LoVo (cell line): ENCODE measurements around the gene HYDIN.
A peak's percentile ranks its signal among the peaks of the same experiment; 100 is the strongest.
"Not testable (repeated sequence)": the region's sequence is repeated elsewhere in the genome, so short reads cannot be mapped to it uniquely, and the experiment has no call there.

Experiments used
- DNase-seq: peaks from one replicate; pipeline ENCODE4 v3.0.0-alpha.2; 2016; ENCODE audit warnings: low spot score

Gene HYDIN

GRCh38 chr16:71225145-71225544, 5.4 kb downstream of the HYDIN start:
- DNase-seq, result no peak

GRCh38 chr16:71218306-71218963, 12.1 kb downstream of the HYDIN start:
- no peak for DNase-seq

GRCh38 chr16:71217506-71217905, 13.0 kb downstream of the HYDIN start:
- DNase-seq, result no peak

- DNase-seq, result no peak
Measured at GRCh38 chr16:71216714-71217113, 13.8 kb downstream of the HYDIN start.

GRCh38 chr16:71214746-71215381, 15.7 kb downstream of the HYDIN start:
- DNase-seq, result peak; percentile 5

GRCh38 chr16:71205482-71206131, 24.9 kb downstream of the HYDIN start:
- no peak for DNase-seq

GRCh38 chr16:71203631-71204030, 26.9 kb downstream of the HYDIN start:
- no peak for DNase-seq

GRCh38 chr16:71201556-71201955, 29.0 kb downstream of the HYDIN start:
- no peak for DNase-seq

- DNase-seq, result no peak
Measured at GRCh38 chr16:71201054-71201453, 29.5 kb downstream of the HYDIN start.

GRCh38 chr16:71198408-71198807, 32.1 kb downstream of the HYDIN start:
- DNase-seq, result no peak

- DNase-seq, result no peak
Measured at GRCh38 chr16:71192387-71192786, 38.1 kb downstream of the HYDIN start.

GRCh38 chr16:71188956-71189712, 41.4 kb downstream of the HYDIN start:
- DNase-seq, result no peak

GRCh38 chr16:71185347-71185746, 45.2 kb downstream of the HYDIN start:
- DNase-seq, result no peak

GRCh38 chr16:71179569-71179968, 51.0 kb downstream of the HYDIN start:
- no peak for DNase-seq

GRCh38 chr16:71172481-71173207, 57.9 kb downstream of the HYDIN start:
- no peak for DNase-seq

- not testable (repeated sequence) for DNase-seq
Measured at GRCh38 chr16:71161007-71161406, 69.5 kb downstream of the HYDIN start.

GRCh38 chr16:71157278-71157677, 73.2 kb downstream of the HYDIN start:
- DNase-seq, result not testable (repeated sequence)

GRCh38 chr16:71153329-71153728, 77.2 kb downstream of the HYDIN start:
- not testable (repeated sequence) for DNase-seq

GRCh38 chr16:71151654-71152053, 78.9 kb downstream of the HYDIN start:
- DNase-seq, result not testable (repeated sequence)

- not testable (repeated sequence) for DNase-seq
Measured at GRCh38 chr16:71143246-71143645, 87.3 kb downstream of the HYDIN start.

- not testable (repeated sequence) for DNase-seq
Measured at GRCh38 chr16:71110565-71110964, 120.0 kb downstream of the HYDIN start.

GRCh38 chr16:71109656-71110208, 120.8 kb downstream of the HYDIN start:
- not testable (repeated sequence) for DNase-seq
